Epithelial cell of esophagus (primary cell): ENCODE data around the gene EXOC2.
A peak's percentile ranks its signal among the peaks of the same experiment; 100 is the strongest.

Experiments
- DNase-seq: peaks from one replicate; pipeline ENCODE4 v3.0.0; 2010; ENCODE audit warnings: low read depth
- H3K4me3 ChIP-seq: 2 replicates; pipeline ENCODE4 v1.5.1; 2011; ENCODE audit warnings: mild to moderate bottlenecking, low read length, control low read depth
- CTCF ChIP-seq: IDR thresholded peaks from 2 replicates; pipeline ENCODE4 v1.5.1; 2011; ENCODE audit warnings: low read depth, mild to moderate bottlenecking, low read length, control low read depth, inconsistent platforms; ENCODE audit not compliant: insufficient read depth; ENCODE audit errors: missing control alignments

Gene EXOC2

GRCh38 chr6:466564-466963 lies 226.4 kb downstream of the EXOC2 start:
- no peak overlapping the region for H3K4me3 ChIP-seq
- DNase-seq: no peak
- no peak for TF ChIP-seq CTCF

GRCh38 chr6:465531-466348 lies 227.2 kb downstream of the EXOC2 start:
- H3K4me3 ChIP-seq: no peak overlapping the region
- no peak for TF ChIP-seq CTCF
- DNase-seq: no peak

GRCh38 chr6:456887-457286 lies 236.1 kb downstream of the EXOC2 start:
- H3K4me3 ChIP-seq: no peak overlapping the region
- no peak for DNase-seq
- TF ChIP-seq CTCF: no peak

GRCh38 chr6:456358-456867 lies 236.5 kb downstream of the EXOC2 start:
- no peak for DNase-seq
- TF ChIP-seq CTCF: no peak
- H3K4me3 ChIP-seq: no peak overlapping the region

- TF ChIP-seq CTCF: no peak
Measured at GRCh38 chr6:455835-456234, 237.1 kb downstream of the EXOC2 start.

GRCh38 chr6:455006-455585 lies 237.8 kb downstream of the EXOC2 start:
- peak; percentile 22 for DNase-seq
- TF ChIP-seq CTCF: no peak
- no peak overlapping the region for H3K4me3 ChIP-seq

More at GRCh38 chr6:455835-456234, 237.1 kb downstream of the EXOC2 start:
- DNase-seq: no peak
- H3K4me3 ChIP-seq: no peak overlapping the region
